Stimulated activated CD8-positive, alpha-beta memory T cell treated with anti-CD3 and anti-CD28 coated beads, Interleukin-2, amount 100 ng/mL, for 1 hour (primary cell): ENCODE results near the gene TTC28.
"Not testable (repeated sequence)": the region's sequence is repeated elsewhere in the genome, so short reads cannot be mapped to it uniquely, and the experiment has no call there.

Experiments
- DNase-seq, 2 donors: peaks; one replicate each; pipeline ENCODE4 v3.0.0-alpha.2; 2020; ENCODE audit warnings: low read depth in 2 of 2

Gene TTC28

DNA sequence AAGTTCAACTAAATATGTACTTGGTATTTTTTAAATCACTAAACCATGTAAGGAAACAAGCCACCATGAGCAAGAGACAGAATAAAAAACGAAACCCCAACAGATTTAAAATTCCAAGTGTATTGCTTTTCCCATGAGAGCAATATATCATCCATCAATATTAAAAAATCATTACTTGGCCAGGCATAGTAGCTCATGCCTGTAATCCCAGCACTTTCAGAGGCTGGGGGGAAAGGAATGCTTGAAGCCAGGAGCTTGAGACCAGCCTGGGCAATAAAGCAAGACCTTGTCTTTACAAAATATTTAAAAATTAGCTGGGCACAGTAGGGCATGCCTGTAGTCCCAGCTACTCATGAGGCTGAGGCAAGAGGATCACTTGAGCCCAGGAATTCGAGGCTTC is 190.8 kb downstream of the TTC28 start:
- no peak for DNase-seq

DNA sequence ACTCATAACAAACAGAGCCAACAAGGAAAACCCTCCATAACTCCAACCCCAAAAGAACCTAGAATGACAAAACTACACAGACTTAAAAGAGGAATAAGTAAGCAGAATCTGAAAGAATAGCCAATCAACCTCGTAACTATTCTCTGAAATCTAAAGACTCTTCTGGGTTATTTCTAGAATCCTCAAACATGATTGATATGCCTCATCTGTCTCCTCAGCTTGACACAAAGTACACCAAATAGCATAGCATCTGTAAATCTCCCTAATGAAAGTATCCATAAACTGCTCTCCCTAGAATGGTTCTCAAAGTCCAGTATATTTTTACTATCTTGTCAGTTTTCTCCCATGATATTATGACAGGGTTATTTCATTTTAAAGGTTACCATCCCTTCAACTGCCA is 195.0 kb downstream of the TTC28 start:
- DNase-seq: no peak

DNA sequence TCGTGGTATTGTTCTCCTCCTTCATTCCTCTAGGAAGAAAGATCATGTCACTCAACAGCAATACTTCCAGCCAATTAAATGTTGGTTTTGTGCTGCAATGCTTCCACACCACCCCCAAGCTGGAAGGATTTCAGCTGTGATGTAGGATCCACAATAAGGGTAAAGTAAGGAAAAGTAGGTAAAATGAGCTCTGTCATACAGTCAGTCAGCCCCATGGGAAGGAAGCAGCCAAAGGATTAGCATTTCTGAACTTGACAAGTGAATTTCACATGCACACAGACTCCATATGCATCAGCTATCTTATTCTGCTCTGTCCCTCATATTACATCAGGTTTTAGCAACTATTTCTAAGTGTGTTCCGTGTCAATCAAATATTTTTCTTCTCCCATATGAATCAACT is 197.9 kb downstream of the TTC28 start:
- DNase-seq: no peak

DNA sequence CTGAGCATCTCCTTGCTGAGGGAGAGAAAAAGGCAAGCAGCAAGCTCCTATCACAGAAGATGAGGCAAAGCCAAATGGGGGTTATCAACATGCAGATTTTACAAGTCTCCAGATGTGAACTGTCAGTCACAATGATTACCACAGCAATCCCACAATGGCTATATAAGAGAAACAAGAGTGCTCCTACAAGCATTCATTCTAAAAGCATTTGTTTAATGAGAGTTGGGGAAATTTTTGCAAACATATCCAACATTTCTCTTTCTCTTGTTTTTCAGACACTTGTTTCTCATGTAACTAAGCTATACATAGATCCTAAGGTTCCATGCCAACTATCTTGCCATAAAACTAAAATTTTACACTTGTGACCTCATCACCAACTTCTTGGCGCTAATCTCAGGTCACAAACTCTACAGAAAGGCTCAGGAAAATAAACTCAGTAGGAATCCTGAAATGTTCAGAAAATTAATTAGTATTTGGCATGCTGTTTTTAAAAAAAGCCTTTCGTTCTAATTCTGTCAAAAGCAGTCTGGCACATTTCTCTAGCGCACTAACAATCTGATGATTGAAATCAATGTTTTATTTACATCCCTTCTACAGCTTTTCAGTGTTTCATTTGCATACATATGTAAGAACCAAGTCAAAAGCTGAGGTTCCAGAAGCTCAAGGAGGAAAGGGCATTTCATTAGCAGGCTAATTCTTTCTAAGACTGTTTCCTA is 199.5 kb downstream of the TTC28 start:
- DNase-seq: no peak

DNA sequence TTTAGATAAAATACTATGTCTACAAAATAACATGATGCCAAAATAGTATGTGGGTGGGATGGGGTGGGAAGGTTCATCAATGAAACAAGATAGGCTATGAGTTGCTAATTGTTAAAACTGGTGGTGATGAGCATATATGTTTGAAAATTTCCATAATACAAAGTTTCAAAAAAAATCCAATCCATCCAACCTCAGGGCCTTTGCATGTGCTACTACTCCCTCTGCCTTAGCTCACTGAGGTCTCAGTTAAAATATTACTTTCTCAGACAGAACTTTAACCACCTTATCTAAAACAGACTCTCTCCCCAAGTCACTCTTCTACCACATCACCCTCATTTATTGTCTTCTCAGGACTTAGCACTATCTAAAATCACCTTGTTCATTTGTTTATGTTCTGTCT is 201.1 kb downstream of the TTC28 start:
- no peak for DNase-seq

DNA sequence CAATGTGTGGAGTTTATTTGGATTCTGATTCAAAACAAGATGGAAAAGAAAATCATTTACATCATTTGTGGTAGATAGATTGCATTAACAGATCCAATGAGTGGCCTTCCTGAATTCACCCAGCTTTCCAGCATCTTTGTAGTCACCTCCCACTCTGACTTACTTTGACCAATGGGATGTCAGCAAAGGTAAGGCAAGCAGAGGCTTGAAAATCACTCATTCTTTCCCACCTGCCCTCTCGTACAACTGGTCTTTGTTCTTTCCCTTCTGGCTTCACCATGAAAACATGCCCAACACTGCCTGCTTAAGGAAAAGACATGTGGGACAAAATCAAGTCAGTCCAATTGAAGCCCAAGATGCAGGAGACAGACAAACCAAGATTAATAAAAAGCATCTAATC is 202.1 kb downstream of the TTC28 start:
- DNase-seq: no peak

DNA sequence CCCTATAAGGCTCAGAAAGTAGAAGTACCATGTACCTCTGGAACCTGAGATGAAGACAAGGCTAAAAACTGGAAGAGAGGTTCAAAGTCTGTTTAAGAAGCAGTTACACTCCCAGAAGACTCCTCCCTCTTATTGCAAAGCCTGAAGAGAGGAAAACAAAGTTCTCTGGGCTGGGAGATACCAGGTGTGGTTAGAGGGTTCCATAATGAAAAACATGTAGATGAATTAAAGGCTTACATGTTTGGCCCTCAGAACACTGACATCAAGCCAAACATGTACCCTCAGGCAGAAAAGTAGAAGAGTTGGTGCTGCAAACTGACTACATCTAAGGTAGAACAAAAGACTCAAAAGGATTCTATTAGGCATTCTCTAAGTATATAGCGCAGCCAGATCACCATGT is 205.3 kb downstream of the TTC28 start:
- DNase-seq: no peak

DNA sequence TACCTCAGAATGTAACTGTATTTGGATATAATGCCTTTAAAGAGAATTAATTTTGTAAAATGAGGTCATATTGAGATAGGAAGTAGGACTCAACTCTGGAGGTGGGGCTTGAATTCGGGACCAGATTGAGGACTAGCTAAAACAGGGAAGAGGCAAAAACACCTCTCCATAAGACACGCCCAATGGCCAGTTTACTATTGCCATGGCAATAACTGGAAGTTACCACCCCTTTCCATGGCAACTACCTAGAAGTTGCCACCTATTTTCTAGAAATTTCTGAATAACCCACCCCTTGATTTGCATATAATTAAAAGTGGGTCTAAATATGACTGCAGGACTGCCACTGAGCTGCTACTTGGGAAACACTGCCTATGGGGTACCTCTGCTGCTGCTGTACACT is 206.4 kb downstream of the TTC28 start:
- DNase-seq: no peak

DNA sequence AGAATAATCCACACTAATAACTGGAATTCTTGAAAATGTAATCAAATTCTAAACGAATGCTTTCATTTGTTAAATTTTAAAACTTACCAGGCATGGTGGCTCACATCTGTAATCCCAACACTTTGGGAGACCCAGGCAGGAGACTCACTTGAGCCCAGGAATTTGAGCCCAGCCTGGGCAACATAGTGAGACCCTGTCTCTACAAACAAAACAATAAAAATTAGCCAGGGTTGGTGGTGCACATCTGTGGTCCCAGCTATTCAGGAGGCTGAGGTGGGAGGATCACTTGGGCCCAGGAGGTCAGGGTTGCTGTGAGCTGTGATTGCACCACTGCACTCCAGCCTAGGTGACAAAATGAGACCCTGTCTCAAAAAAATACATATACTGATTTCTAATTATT is 212.6 kb downstream of the TTC28 start:
- not testable (repeated sequence) for DNase-seq

DNA sequence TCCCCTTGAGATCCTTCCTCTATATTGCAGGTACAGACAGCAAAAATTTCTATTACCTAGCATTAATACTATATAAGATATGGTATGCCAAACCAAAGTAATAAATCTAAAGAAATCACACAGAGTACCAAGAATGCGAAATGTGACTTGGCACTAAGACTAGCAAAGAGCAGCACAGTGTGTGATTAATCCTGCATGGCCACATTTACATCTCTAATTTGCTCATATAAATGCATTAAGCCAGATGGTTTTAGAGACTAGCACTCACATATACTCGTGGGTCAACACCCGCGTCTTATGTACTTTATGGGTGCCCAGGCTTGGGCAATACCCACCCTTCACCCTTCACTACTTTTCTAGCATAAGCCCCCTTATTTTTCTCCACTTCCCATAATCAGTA is 213.2 kb downstream of the TTC28 start:
- no peak for DNase-seq

DNA sequence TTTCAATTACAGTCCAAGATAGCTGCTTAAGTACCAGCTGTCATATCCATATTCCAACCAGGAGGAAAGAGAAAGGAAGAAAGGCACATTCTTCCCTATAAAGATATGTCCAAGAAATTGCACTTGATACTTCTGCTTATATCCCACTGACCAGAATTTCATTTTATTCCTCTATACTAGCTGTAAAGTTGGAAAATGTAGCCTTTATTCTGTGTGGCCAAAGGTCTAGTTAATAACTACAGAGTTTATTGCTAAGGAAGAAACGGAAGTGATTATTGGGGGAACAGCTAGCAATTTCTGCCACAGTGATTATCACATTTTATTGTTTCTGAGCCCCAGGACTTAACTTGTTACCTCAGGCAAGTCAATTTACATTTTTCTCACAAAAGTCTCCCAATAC is 213.8 kb downstream of the TTC28 start:
- no peak for DNase-seq

DNA sequence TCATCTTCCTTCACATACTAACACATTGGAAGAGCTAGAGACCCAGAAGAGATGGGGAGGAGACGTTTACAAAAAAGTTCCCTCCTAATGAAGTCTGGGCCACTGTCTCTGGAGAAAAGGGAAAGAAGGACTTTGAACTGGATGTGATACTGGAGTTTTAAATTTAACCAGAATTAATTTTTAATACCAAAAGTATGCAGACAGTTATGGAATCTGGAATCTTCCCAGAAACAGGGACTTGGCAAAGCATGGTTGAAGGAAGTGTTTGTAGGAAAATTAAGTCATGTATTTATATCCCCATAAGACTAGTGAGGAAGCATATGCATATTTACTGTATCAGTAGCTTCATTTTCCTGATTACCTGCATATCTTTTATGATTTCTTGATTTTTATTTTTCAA is 215.5 kb downstream of the TTC28 start:
- DNase-seq: no peak

DNA sequence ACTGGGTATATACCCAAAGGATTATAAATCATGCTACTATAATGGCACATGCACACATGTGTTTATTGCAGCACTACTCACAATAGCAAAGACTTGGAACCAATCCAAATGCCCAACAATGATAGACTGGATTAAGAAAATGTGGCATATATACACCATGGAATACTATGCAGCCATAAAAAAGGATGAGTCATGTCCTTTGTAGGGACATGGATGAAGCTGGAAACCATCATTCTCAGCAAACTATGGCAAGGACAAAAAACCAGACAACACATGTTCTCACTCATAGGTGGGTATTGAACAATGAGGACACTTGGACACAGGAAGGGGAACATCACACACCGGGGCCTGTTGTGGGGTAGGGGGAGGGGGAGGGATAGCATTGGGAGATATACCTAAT is 216.2 kb downstream of the TTC28 start:
- not testable (repeated sequence) for DNase-seq

DNA sequence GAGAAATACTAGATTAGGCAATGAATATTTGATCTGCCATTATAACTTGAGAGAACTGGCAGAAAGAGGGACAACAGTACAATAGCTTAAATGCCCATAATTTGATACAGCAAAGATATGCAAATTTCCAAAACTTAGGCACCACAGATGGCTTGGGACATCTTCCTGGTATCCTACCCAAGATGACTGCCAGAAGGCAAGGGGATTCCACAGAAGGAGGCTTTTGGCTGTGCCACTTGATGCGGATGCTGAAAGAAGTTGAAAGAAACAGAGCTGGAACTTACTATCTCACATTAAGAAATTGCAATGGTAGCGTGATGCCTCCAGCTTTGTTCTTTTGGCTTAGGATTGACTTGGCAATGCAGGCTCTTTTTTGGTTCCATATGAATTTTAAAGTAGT is 216.7 kb downstream of the TTC28 start:
- DNase-seq: no peak

DNA sequence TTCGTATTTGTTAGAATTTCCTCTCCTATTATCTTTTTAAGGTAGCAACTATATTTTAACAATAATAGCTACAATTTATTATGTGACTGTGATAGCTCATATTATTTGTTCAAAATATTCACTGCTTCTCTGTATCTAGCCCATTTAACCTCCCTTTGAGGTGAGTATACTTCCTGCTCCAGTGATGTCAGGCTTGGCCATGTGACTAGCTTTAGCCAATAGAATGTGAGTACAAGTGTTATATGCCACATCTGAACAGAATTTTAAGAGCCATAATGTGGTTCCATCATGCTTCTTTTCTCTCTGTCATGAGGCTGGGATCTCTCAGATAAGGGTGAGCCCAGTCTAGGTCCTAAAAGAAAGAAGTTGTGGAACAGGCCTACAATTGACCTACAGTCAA is 217.6 kb downstream of the TTC28 start:
- DNase-seq: no peak

DNA sequence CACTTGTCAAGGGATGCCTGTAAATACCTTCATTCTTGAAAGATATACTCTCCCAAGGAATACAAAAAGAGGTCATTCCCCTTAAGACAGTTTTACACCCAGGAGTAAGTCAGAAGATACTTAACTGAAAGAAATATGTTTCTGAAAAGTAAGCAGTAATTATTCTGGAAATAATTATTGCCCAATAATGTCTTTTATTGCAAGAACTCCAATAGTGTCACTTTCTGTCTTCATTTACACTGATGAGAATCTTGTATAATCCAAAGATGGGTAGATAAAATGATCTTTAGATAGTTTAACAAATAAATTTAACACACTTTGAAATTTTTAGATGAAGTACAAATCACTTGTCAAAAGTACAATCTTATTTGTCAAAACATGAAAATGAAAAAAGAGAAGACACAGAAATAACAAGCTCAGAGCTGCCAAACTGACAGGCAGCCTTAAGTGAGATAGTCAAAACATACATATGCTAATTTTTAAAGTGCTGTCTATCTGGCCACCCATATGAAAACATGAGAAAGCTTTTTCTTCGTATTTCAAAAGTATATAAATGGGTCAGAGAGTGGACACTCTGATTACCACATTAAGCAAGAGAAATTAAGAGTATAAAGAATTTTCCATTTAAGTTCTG is 225.1 kb downstream of the TTC28 start:
- DNase-seq: no peak

DNA sequence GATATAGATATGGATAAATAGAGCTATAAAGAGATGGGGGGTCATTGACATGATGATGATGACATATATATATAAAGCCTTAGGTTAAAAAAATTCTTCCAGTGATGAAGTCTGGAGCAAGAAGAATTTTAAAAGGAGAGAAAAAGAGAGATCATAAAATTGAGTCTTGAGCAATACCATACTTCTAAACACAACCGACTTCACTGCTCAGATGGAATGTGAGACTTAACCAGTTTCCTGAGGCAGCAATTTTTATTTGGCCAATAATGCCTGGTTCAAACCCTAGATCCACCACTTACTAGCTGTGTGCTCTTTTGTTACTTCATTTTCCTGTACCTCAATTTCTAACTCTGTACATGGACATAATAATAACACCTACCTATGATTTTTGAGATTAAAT is 229.5 kb downstream of the TTC28 start:
- DNase-seq: no peak

DNA sequence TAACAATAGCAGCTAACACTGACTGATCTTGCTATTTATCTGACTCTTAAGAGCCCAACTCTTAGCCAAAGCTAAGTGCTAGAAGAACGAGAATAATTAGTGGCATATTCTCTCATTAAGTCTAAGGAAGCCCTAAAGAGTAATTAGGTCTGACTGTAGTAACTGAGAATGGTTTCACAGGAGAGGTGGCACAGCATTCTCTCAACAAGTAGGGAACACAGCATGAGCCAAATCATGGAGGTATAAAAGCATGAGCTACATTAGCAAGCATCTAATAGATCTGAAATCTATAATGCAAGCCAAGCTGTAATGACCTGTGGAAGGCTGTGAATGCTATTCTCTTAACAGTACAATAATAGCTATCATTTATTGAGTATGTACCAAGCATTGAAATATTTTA is 230.6 kb downstream of the TTC28 start:
- DNase-seq: no peak

DNA sequence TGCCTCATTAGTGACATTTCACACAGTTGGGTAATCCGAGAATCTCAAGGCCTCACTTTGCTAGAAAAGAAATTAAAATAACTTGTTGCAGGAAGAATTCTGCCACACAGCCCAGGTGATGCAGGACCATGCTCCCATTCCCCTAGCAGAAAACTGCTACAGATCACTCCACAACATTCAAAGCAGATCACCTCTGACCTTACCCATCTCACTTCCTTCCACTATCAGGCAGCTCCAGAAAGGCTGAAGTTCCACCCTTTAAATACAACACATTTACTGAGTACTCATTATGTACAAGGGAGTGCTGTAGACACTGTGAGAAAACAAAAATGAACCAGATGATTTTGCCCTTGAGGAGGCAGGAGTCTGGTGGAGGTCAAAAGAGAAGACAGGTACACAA is 231.0 kb downstream of the TTC28 start:
- DNase-seq: no peak

DNA sequence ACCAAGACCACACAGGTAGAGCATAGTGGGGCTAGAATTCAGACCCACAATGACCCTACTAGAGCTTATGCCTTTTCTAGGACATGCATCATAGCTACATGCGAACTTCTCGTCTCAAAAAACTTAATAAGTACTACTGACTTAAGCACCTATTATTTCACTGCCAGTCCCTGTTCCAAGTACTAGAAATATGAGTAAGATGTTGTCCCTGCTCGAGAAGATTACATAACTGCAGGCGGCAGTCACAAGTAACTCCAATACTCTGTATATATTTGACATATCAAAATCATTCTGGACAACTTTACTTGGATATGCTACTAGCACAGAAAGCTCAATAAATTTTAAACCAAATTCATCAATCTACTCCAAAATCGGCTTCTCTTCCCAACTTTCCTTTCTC is 235.0 kb downstream of the TTC28 start:
- DNase-seq: no peak

DNA sequence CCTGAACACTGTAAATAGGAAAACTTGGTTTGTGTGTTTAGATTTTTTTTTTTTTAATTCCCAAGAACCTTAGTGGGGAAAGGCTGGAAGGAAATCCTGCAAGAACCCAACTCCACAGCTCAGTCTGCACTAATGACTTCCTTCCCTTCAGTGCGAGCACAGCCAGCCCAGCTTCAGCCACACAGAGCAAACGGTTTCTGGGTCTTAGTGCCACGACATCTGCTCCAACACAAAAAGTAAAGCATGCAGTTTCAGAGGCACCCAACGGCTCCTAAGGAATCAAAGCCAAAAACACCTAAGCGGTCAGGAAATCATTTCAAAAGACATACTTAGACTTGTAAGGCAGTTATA is 236.1 kb downstream of the TTC28 start:
- DNase-seq: no peak

DNA sequence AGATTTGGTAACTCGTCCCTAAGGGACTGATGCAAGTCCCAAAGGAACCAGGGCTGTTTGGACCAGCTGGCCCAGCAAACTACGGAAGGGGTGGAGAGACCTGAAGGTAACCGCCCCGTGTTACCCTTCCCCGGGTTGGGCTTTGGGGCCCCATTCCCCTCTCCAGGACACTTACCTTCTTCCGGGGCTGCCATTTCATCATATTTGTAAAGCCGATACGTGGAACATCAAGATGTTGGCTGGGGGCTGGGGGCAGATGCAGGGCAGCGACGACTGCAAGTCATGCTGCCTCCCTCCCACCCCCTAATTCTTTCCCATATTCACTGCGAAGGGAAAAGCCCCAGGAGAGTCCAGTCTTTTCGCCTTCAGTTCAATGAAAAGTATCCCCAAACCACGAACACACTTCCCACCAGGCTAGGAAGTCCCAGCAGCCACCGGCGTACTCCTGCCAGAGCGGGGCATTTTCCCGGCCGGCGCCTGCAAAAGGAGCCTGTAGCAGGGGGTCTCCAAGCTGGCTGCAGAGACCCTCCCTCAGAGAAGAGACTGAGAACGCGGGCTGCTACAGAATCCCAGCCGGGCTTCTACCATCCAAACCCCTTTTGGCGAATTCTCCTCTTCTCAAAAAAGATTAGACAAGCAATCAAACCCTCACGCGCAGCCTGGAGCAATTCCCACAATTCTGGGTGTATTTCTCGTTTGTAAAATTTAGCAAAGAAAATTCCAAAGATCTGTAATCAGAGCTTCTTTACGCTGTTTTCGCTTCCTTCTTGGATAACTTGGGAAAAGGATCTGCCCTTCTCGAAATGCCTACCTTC is 236.7 kb downstream of the TTC28 start:
- no peak for DNase-seq

DNA sequence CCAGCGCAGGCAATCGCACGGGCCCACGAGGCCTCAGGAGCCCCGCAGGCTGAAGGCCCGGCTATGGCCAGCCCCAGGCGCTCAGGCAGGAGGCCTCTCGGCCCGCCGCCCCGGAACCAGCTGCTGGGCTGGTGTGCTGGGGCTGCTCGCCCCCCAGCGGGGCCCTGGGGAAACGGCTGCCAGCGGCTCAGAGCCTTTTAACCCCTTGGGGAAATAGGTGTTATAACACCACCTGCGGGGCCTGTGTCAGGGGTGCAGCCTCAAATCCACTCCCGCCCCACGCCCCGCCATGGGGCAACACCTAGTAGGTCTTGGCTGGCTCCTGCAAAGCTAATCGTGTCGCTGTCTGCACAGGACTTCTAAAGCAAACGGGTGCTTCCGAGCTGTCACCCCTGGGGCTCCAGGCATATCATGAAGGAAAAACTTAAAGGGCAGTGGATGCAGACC is 237.4 kb downstream of the TTC28 start:
- peak; percentile 4 to 25 for DNase-seq
